Immature natural killer cell (primary cell): Measurements from ENCODE around the gene CCDC170. TPM values are rescaled to one million over a fixed set of nuclear protein-coding genes. Genes with fewer than 3 reads are reported as not detected.
"Not testable (repeated sequence)": the region's sequence is repeated elsewhere in the genome, so short reads cannot be mapped to it uniquely, and the experiment has no call there.

Source experiments
- DNase-seq, 3 donors: peaks; one replicate each; pipeline ENCODE4 v3.0.0; 2022; ENCODE audit warnings: mixed read lengths in 1 of 3
- H3K27ac Mint-ChIP-seq, 6 donors: one replicate each; pipeline ENCODE4 v1.8.0; 2020; ENCODE audit warnings: mixed read lengths in 6 of 6, mild to moderate bottlenecking in 5 of 6, inconsistent platforms in 4 of 6, moderate library complexity in 3 of 6
- H3K27me3 Mint-ChIP-seq, 3 donors: one replicate each; pipeline ENCODE4 v1.8.0; 2020 to 2021; ENCODE audit warnings: low read depth in 3 of 3, mild to moderate bottlenecking in 3 of 3, mixed read lengths in 3 of 3, moderate library complexity in 3 of 3, inconsistent platforms in 1 of 3
- H3K36me3 Mint-ChIP-seq, 3 donors: one replicate each; pipeline ENCODE4 v1.8.0; 2020; ENCODE audit warnings: mixed read lengths in 3 of 3, inconsistent platforms in 2 of 3, mild to moderate bottlenecking in 2 of 3
- H3K4me1 Mint-ChIP-seq, 2 donors: one replicate each; pipeline ENCODE4 v1.8.0; 2020; ENCODE audit warnings: inconsistent platforms in 2 of 2, mild to moderate bottlenecking in 2 of 2, mixed read lengths in 2 of 2, moderate library complexity in 1 of 2
- H3K4me3 Mint-ChIP-seq, 5 donors: one replicate each; pipeline ENCODE4 v1.8.0; 2020; ENCODE audit warnings: mild to moderate bottlenecking in 5 of 5, mixed read lengths in 5 of 5, inconsistent platforms in 3 of 5, moderate library complexity in 3 of 5
- H3K9me3 Mint-ChIP-seq, 6 donors: one replicate each; pipeline ENCODE4 v1.8.0; 2020; ENCODE audit warnings: mild to moderate bottlenecking in 6 of 6, mixed read lengths in 6 of 6, inconsistent platforms in 4 of 6, moderate library complexity in 3 of 6
- polyA plus RNA-seq, 3 donors: library from polyadenylated mRNA; unstranded; fragments of 300-500 nt; fragmentation: Illumina TruSeq; gene quantifications; one replicate each; pipeline ENCODE4 v1.2.3, GENCODE V29; 2021

The CCDC170 gene, protein sequence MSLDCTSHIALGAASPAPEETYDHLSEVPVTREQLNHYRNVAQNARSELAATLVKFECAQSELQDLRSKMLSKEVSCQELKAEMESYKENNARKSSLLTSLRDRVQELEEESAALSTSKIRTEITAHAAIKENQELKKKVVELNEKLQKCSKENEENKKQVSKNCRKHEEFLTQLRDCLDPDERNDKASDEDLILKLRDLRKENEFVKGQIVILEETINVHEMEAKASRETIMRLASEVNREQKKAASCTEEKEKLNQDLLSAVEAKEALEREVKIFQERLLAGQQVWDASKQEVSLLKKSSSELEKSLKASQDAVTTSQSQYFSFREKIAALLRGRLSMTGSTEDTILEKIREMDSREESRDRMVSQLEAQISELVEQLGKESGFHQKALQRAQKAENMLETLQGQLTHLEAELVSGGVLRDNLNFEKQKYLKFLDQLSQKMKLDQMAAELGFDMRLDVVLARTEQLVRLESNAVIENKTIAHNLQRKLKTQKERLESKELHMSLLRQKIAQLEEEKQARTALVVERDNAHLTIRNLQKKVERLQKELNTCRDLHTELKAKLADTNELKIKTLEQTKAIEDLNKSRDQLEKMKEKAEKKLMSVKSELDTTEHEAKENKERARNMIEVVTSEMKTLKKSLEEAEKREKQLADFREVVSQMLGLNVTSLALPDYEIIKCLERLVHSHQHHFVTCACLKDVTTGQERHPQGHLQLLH
- polyA plus RNA-seq, result under 1 TPM in 1 of 3 donors, not detected in 2; 0.78 TPM

DNA sequence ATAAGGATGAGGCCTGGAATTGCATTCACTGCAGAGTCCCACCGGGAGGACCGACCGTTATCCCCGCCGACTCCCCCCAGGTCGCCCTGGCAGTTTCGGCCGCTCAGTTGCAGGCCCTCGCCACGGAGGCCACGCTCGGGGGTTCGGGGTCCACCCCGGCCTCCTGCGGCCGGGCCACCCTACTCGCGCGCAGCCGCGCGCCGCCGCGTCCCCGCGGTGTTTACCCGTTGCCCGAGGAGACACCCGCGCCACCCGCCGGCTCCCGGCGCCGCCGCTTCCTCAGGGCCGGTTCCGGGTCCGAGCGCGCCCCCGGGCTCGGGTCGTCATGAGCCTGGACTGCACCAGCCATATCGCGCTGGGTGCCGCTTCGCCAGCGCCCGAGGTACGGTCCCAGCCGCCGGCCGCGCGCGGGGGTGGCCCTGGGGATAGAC, at the start of gene CCDC170:
Gene CCDC170, plus strand, starts transcription at position 214 of the 431 bp plus-strand sequence. Its CDS starts 112 bp downstream, at position 326.
- Mint-ChIP-seq H3K9me3 (no peaks in the 10 kb centered on the region), H3K27me3 (peaks cover 5 to 51% (median 15%) of the 10 kb centered on the region in 3 donors), H3K27ac (no peak within 1 kb of the TSS), H3K4me3 (peak within 1 kb of the TSS; percentile 33 to 56 (median 49)), H3K4me1 (peaks cover 2 to 8% of the 10 kb centered on the region in 2 donors), H3K36me3 (no peaks in the 10 kb centered on the region)
- peak in 1 of 3 donors; percentile 6 for DNase-seq

DNA sequence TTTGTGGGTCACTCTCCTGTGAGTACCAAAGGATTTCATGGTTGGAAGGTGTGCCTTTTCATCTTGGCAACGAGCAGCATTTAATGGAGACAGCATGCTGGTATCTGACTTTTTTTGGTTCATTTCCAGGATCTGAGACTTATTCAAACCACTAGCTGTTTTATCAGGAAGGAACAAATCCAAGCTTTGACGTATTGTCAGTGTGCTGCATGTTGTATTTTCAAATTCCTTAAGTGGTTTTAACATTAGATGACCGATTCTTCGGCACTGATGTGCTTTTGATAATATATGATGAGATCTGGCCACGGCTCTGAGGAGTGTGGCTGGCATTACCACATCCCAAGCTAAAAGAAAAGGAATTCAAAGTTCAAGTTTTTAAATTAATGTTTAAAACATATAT, 48.3 kb upstream of the CCDC170 start:
- H3K9me3 Mint-ChIP-seq, result no peaks in the 10 kb centered on the region
- H3K4me3 Mint-ChIP-seq, result no peak overlapping the region
- DNase-seq, result no peak
- H3K4me1 Mint-ChIP-seq, result peaks cover 18 to 36% of the 10 kb centered on the region in 2 donors
- no peak overlapping the region for H3K27ac Mint-ChIP-seq
- peaks cover 0 to 2% (median 0%) of the 10 kb centered on the region in 3 donors for H3K27me3 Mint-ChIP-seq
- peaks cover 0 to 7% (median 6%) of the 10 kb centered on the region in 3 donors for H3K36me3 Mint-ChIP-seq

DNA sequence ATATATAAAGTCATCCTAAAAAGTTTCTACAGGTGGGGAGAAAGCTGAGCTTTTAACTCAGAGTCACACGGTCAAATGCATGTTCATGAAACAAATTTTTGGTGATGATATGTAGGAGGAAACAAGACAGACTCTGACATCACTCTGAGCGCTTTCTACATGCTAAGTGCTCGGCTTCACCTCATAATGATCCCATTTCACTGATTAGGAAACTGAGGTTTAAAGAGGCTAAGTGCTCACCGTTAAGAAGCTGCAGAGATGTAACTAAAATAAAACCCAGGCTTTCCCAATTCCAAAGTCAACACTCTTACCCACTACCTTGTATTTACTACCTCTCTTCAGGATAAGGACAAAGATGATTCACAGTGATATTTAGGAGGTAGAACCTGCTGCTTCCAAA, 46.6 kb upstream of the CCDC170 start:
- peak overlapping the region in 1 of 6 donors; percentile 73 for H3K27ac Mint-ChIP-seq
- H3K36me3 Mint-ChIP-seq, result peaks cover 0 to 7% (median 6%) of the 10 kb centered on the region in 3 donors
- no peaks in the 10 kb centered on the region for H3K9me3 Mint-ChIP-seq
- H3K4me1 Mint-ChIP-seq, result peaks cover 18 to 34% of the 10 kb centered on the region in 2 donors
- no peak for DNase-seq
- no peak overlapping the region for H3K4me3 Mint-ChIP-seq
- peaks cover 4 to 8% (median 8%) of the 10 kb centered on the region in 3 donors for H3K27me3 Mint-ChIP-seq

DNA sequence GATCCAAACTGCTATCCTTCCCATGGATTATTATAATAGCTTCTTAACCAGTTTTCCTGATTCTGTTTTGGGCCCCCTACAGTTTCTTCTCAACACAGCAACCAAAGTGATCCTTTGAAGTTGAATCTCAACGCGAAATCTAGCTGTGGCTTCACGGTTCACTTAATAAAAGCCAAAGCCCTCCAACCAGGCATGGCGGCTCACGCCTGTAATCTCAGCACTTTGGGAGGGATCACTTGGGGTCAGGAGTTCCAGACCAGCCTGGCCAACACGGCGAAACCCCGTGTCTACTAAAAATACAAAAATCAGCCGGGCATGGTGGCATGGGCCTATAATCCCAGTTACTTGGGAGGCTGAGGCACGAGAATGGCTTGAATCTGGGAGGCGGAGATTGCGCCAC, 45.2 kb upstream of the CCDC170 start:
- Mint-ChIP-seq H3K27me3 (peaks cover 10 to 16% (median 11%) of the 10 kb centered on the region in 3 donors), H3K36me3 (peaks cover 0 to 5% (median 3%) of the 10 kb centered on the region in 3 donors), H3K9me3 (no peaks in the 10 kb centered on the region), H3K27ac (no peak overlapping the region), H3K4me1 (peaks cover 27 to 42% of the 10 kb centered on the region in 2 donors), H3K4me3 (no peak overlapping the region)
- DNase-seq, result no peak

DNA sequence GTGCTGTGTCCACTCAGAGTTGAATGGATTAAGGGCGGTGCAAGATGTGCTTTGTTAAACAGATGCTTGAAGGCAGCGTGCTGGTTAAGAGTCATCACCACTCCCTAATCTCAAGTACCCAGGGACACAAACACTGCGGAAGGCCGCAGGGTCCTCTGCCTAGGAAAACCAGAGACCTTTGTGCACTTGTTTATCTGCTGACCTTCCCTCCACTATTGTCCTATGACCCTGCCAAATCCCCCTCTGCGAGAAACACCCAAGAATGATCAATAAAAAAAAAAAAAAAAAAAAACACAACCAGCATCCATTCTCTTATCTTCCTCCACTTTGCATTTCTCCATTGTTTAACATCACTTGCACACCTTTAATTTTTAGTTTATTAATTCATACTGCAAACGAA, 42.9 kb upstream of the CCDC170 start:
- H3K27me3 Mint-ChIP-seq, result peaks cover 10 to 16% (median 11%) of the 10 kb centered on the region in 3 donors
- H3K4me1 Mint-ChIP-seq, result peaks cover 39 to 57% of the 10 kb centered on the region in 2 donors
- H3K36me3 Mint-ChIP-seq, DNase-seq, H3K9me3 Mint-ChIP-seq: not testable (repeated sequence)
- H3K4me3 Mint-ChIP-seq, result peak overlapping the region; percentile 89 to 98 (median 96)
- H3K27ac Mint-ChIP-seq, result peak overlapping the region in 5 of 6 donors; percentile 82 to 96 (median 93)

DNA sequence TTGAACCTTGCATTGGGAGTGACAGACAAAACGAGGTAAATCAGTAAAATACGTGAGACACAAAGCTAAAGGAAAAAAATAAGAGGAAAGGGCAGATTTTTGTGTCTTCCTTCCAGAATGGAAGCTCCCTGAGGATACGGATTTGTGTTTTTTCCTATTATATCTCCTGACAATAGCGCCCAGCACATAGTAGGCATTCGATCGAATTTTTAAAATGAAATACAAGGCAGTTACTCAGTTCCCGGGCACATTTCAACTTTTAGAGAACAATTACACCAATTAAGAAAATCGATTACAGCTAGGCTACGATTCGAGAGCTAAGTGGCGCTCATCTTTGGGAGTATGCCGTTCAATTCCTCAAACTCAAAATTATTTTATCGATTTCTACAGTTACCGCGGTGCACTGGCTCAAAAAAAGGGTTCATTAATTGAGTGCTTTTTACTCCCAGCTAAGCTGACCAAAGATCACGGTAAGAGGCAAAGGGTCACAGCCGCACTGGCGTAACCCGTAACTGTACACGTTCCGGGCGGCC, 42.3 kb upstream of the CCDC170 start:
- Mint-ChIP-seq H3K27ac (peak overlapping the region; percentile 82 to 96 (median 94)), H3K27me3 (peaks cover 10 to 16% (median 11%) of the 10 kb centered on the region in 3 donors), H3K4me1 (peaks cover 39 to 61% of the 10 kb centered on the region in 2 donors), H3K9me3 (no peaks in the 10 kb centered on the region), H3K36me3 (peaks cover 0 to 3% (median 0%) of the 10 kb centered on the region in 3 donors), H3K4me3 (peak overlapping the region; percentile 89 to 98 (median 96))
- DNase-seq, result no peak

DNA sequence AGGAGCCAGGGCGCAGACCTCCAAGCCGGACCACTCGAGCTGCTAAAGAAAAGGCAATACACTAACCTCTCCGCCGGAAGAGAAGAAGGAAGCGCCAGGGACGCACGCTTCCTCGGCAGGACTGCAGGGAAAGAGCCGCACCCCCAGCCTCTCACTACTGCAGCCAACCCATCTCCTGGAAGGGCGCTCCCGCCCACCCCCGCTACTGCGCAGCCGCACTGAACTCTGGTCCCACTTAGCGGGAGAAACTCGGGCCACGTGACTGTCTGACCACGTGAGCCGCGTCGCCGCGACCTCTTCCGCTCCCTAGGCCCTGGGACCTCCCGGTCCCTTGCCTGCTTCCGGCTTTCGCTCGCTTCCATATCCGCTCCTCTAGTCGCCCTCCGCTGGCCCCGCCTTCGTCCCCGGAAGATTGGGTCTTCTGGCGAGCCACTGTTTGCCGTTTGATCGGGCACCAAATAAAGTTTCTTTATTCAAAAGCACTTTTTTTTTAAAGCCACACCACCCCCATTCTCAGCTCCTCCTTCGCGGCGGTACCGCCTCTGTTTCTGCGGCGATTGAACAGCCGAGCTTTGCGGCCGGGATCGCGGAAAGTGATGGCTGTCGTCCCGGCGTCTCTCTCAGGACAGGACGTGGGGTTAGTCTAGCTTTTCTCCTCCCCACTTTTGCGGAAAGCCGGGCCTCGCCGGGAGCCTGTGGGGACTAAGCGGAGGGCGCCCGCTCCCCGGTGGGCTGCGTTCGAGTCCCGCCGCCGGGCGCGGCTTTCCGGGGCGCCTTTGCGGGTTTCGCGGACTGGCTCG, 41.7 kb upstream of the CCDC170 start, which contains the start of gene RMND1:
Gene RMND1, minus strand, starts transcription at position 177 of the 800 bp plus-strand sequence. CDS start 6,315 bp downstream, outside the sequence.
- peaks cover 39 to 61% of the 10 kb centered on the region in 2 donors for H3K4me1 Mint-ChIP-seq
- peak within 1 kb of the TSS; percentile 86 to 96 (median 94) for H3K27ac Mint-ChIP-seq
- peaks cover 0 to 3% (median 0%) of the 10 kb centered on the region in 3 donors for H3K36me3 Mint-ChIP-seq
- peaks cover 10 to 16% (median 11%) of the 10 kb centered on the region in 3 donors for H3K27me3 Mint-ChIP-seq
- peak within 1 kb of the TSS; percentile 89 to 98 (median 96) for H3K4me3 Mint-ChIP-seq
- peak; percentile 99 for DNase-seq
- no peaks in the 10 kb centered on the region for H3K9me3 Mint-ChIP-seq

DNA sequence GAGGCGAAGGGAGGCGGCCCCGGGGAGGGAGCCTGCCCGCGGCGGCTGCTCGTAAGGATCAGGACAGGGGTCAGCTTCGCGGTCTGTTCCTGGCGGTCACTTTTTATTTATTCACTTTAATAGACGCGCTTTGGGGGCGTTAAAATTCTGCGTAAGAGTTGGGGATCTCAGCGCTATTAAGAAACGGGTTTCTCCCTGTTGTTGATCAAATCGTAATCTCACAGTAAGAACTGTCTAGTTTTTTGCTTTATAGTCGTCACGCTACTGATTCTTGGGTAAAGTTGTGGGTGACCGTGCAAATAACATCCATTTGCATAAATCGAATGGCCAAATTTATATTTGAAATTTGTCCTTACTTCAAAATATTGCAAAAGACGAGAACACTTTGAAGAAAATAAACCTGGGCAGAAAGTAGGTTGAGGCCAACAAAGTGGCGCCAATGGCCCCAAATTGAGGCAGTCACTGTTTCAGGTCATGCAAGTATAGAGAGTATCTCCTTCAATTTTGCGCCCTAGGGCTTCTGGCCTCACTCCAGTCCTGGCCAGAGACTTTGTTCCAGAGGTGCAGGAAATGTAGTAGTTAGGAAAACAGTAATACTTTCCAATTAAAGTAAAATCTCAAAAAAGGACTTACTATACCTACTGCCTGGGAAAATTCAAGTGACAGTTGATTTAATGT, 40.9 kb upstream of the CCDC170 start:
- Mint-ChIP-seq H3K36me3 (peaks cover 0 to 3% (median 3%) of the 10 kb centered on the region in 3 donors), H3K4me1 (peaks cover 39 to 61% of the 10 kb centered on the region in 2 donors), H3K4me3 (peak overlapping the region; percentile 89 to 98 (median 96)), H3K27me3 (peaks cover 10 to 16% (median 11%) of the 10 kb centered on the region in 3 donors), H3K27ac (peak overlapping the region; percentile 86 to 96 (median 94)), H3K9me3 (no peaks in the 10 kb centered on the region)
- DNase-seq, result no peak

DNA sequence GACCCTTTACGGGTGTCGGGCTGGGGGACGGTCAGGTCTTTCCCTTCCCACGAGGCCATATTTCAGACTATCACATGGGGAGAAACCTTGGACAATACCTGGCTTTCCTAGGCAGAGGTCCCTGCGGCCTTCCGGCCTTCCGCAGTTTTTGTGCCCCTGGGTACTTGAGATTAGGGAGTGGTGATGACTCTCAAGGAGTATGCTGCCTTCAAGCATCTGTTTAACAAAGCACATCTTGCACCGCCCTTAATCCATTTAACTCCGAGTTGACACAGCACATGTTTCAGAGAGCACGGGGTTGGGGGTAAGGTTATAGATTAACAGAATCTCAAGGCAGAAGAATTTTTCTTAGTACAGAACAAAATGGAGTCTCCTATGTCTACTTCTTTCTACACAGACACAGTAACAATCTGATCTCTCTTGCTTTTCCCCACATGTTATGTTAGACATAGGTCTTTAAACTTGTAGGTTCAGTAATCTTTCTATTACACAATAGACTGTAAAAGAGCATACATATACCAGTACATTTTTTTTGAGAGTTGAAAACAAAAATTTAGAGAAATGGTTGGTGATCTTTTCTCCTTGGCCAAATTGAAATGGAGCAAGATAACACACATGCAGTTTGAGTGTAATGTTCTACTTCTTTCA, 37.9 kb upstream of the CCDC170 start:
- peaks cover 10 to 14% (median 11%) of the 10 kb centered on the region in 3 donors for H3K27me3 Mint-ChIP-seq
- H3K4me3 Mint-ChIP-seq, H3K36me3 Mint-ChIP-seq, DNase-seq, H3K27ac Mint-ChIP-seq, H3K9me3 Mint-ChIP-seq: not testable (repeated sequence)
- peaks cover 33 to 48% of the 10 kb centered on the region in 2 donors for H3K4me1 Mint-ChIP-seq

DNA sequence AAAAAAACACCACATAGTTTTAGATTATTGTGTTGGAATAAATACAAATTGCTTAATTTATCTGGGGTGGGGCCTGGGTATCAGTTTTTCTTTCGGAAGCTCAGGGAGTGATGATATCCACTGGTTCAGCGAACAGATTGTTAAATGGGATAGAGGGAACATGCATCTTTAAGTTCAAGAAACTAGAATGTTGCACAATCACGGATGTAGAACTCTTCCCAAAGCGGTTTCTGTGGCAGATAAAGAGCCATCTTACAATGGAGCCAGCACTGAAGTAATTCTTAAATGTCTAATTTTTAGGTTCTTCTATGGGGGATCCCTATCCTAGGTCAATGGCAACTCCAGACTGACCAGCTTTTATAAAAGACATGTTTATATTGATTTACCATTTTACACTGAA, 32.1 kb upstream of the CCDC170 start:
- H3K4me3 Mint-ChIP-seq, result no peak overlapping the region
- H3K4me1 Mint-ChIP-seq, result peaks cover 0 to 5% of the 10 kb centered on the region in 2 donors
- no peaks in the 10 kb centered on the region for H3K9me3 Mint-ChIP-seq
- H3K27me3 Mint-ChIP-seq, result no peaks in the 10 kb centered on the region
- no peak for DNase-seq
- H3K36me3 Mint-ChIP-seq, result peaks cover 16 to 24% (median 16%) of the 10 kb centered on the region in 3 donors
- no peak overlapping the region for H3K27ac Mint-ChIP-seq

DNA sequence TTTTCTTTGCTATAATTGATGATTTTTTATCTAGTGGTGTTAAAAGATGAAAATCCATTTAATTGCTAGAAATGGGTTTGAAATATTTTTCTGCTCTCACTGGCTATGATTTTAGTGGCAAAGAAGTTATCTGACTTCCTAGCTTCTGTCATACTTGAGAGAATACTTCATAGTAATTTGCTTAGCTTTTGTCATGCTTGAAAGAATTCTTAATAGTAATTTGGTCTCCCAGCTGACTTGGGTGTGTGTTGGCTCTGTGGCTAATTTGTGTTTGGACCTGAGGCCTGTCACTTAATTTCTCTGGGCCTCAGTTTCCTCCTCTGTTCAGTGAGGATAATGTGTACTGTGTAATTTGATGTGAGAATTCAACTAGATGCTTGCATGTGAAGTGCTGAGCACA, 29.1 kb upstream of the CCDC170 start:
- no peak for DNase-seq
- Mint-ChIP-seq H3K27me3 (no peaks in the 10 kb centered on the region), H3K36me3 (peaks cover 13 to 32% (median 19%) of the 10 kb centered on the region in 3 donors), H3K9me3 (no peaks in the 10 kb centered on the region), H3K4me3 (no peak overlapping the region), H3K27ac (peak overlapping the region in 1 of 6 donors; percentile 6), H3K4me1 (peaks cover 0 to 5% of the 10 kb centered on the region in 2 donors)
